GM23248 (cell line): Measurements from ENCODE around the gene SLC26A5. TPM values are rescaled to one million over a fixed set of nuclear protein-coding genes. Genes with fewer than 3 reads are reported as not detected.

ENCODE experiments used
- DNase-seq: peaks from one replicate; pipeline ENCODE4 v3.0.0-alpha.2; 2015
- H2AFZ ChIP-seq: fragments of 200-600 bp; sonication (generic); 2 replicates; pipeline ENCODE4 v1.6.1; 2016; ENCODE audit warnings: antibody characterized with exemption
- H3F3A ChIP-seq: fragments of 200-600 bp; sonication (generic); 2 replicates; pipeline ENCODE4 v1.6.1; 2016; ENCODE audit warnings: mild to moderate bottlenecking, antibody characterized with exemption, mixed run types; ENCODE audit not compliant: insufficient read depth
- H3K27ac ChIP-seq: fragments of 200-600 bp; sonication (generic); 2 replicates; pipeline ENCODE4 v1.5.1; 2016; ENCODE audit warnings: mild to moderate bottlenecking
- H3K27me3 ChIP-seq: fragments of 200-600 bp; sonication (generic); replicated peaks from 2 replicates; pipeline ENCODE4 v1.6.1; 2016; ENCODE audit warnings: mild to moderate bottlenecking; ENCODE audit not compliant: insufficient read depth
- H3K36me3 ChIP-seq: fragments of 200-600 bp; sonication (generic); 2 replicates; pipeline ENCODE4 v1.6.1; 2016; ENCODE audit warnings: low read depth, mild to moderate bottlenecking
- H3K4me1 ChIP-seq: fragments of 200-600 bp; sonication (generic); 2 replicates; pipeline ENCODE4 v1.6.1; 2016; ENCODE audit warnings: mild to moderate bottlenecking; ENCODE audit not compliant: insufficient read depth
- H3K4me2 ChIP-seq: fragments of 200-600 bp; sonication (generic); one replicate; pipeline ENCODE4 v1.6.1; 2016; ENCODE audit warnings: mild to moderate bottlenecking; ENCODE audit not compliant: unreplicated experiment
- H3K4me3 ChIP-seq: fragments of 200-600 bp; sonication (generic); 2 replicates; pipeline ENCODE4 v1.5.1; 2016; ENCODE audit warnings: mild to moderate bottlenecking
- H3K79me2 ChIP-seq: fragments of 200-600 bp; sonication (generic); 2 replicates; pipeline ENCODE4 v1.6.1; 2016; ENCODE audit warnings: mild to moderate bottlenecking; ENCODE audit not compliant: insufficient read depth
- H3K9ac ChIP-seq: fragments of 200-600 bp; sonication (generic); 2 replicates; pipeline ENCODE4 v1.6.1; 2016; ENCODE audit warnings: mild to moderate bottlenecking
- H3K9me2 ChIP-seq: fragments of 200-600 bp; sonication (generic); 2 replicates; pipeline ENCODE4 v1.6.1; 2016; ENCODE audit warnings: mixed run types, mild to moderate bottlenecking, moderate library complexity; ENCODE audit not compliant: insufficient read depth
- H3K9me3 ChIP-seq: fragments of 200-600 bp; sonication (generic); one replicate; pipeline ENCODE4 v1.6.1; 2017; ENCODE audit warnings: low read depth
- H4K20me1 ChIP-seq: fragments of 200-600 bp; sonication (generic); 2 replicates; pipeline ENCODE4 v1.6.0; 2016; ENCODE audit not compliant: insufficient read depth
- EZH2 ChIP-seq: fragments of 200-600 bp; sonication (generic); IDR thresholded peaks from 2 replicates; pipeline ENCODE4 v1.6.1; 2018; ENCODE audit warnings: antibody characterized with exemption, mild to moderate bottlenecking; ENCODE audit not compliant: insufficient read depth, poor library complexity, severe bottlenecking
- EZH2phosphoT487 ChIP-seq: fragments of 200-600 bp; sonication (generic); IDR thresholded peaks from 2 replicates; pipeline ENCODE4 v1.6.1; 2018; ENCODE audit warnings: antibody characterized with exemption, moderate library complexity, mild to moderate bottlenecking, low read depth; ENCODE audit not compliant: insufficient read depth
- WGBS, 2 experiments: methylation state at CpG; one replicate each; pipeline ENCODE4 v1.1.6; 2015 to 2017; ENCODE audit warnings: low lambda C conversion rate in 2 of 2, low coverage in 1 of 2; ENCODE audit errors: missing lambda C conversion rate in 2 of 2; 5-methylcytosine and 5-hydroxymethylcytosine counted together
- in situ Hi-C: fragments of 300-500 bp; cut with MboI; formaldehyde crosslinking; loops from 2 replicates; pipeline ENCODE4 v1.15.0; 2020
- polyA plus RNA-seq: library from polyadenylated mRNA; unstranded; fragments of >200 nt; fragmentation: Nextera tagmentation; extraction: Ambion mirVana; gene quantifications from 2 replicates; pipeline ENCODE4 v1.2.1, GENCODE V29; 2016
- total RNA-seq: library from RNA; depleted of rRNA; stranded (reverse); fragments of >200 nt; shearing (Covaris generic); gene quantifications from 2 replicates; pipeline ENCODE4 v1.2.3, GENCODE V29; 2014

Gene SLC26A5
- total and polyA plus RNA-seq, 2 experiments from 2014 or later = not detected

DNA sequence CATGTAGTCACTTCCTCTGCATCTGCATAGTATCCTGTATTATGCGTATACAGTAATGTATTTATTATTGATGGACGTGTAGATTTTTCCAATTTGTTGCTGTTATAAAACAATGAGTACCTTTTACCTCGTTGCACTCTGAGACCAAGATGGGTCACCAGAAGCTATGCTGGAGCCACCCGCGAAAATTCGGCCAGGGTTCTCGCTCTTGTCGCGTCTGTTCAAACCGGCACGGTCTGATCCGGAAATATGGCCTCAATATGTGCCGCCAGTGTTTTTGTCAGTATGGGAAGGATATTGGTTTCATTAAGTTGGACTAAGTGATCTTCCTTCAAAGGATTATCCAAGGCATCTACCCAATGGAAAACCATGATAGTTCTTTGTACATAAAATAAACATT is 97.6 kb downstream of the SLC26A5 start:
- Histone ChIP-seq H4K20me1 (0 out of 2 replicates have a peak, but pooled peaks cover 6% of the 10 kb centered on the region), H3K9me2 (no peaks in the 10 kb centered on the region), H2AFZ (no peak overlapping the region), H3K36me3 (peaks cover 7% of the 10 kb centered on the region), H3K4me2 (peak overlapping the region; percentile 95), H3K4me3 (peak overlapping the region; percentile 92), H3F3A (peaks cover 14% of the 10 kb centered on the region; the same call in 1 of the 2 replicates), H3K9me3 (no peaks in the 10 kb centered on the region), H3K27me3 (no peaks in the 10 kb centered on the region), H3K27ac (peak overlapping the region; percentile 88; the same call in 1 of the 2 replicates), H3K9ac (peak overlapping the region; percentile 98), H3K4me1 (peaks cover 37% of the 10 kb centered on the region), H3K79me2 (peaks cover 97% of the 10 kb centered on the region)
- no peak for TF ChIP-seq EZH2
- TF ChIP-seq EZH2phosphoT487 = no peak
- WGBS, 2 experiments = 7% methylated on average over 13 of the region's 13 CpGs
- in situ Hi-C loops = no loop called here
- peak; percentile 23 for DNase-seq

- TF ChIP-seq EZH2phosphoT487 = no peak
- no peak for TF ChIP-seq EZH2
- peak within 1 kb of the TSS; percentile 88 for H3K27ac ChIP-seq
- H3K36me3 ChIP-seq = peaks cover 1% of the 10 kb centered on the region
- 1 to 2% methylated on average over 25 of the region's 25 CpGs for WGBS, 2 experiments
- peaks cover 14% of the 10 kb centered on the region; the same call in 1 of the 2 replicates for H3F3A ChIP-seq
- peaks cover 41% of the 10 kb centered on the region for H3K4me1 ChIP-seq
- no peaks in the 10 kb centered on the region for H3K27me3 ChIP-seq
- H3K9ac ChIP-seq = peak within 1 kb of the TSS; percentile 98
- H2AFZ ChIP-seq = peak within 1 kb of the TSS; percentile 99
- H3K4me3 ChIP-seq = peak within 1 kb of the TSS; percentile 92
- peak within 1 kb of the TSS; percentile 95 for H3K4me2 ChIP-seq
- in situ Hi-C loops = no loop called here
- H3K9me3 ChIP-seq = no peaks in the 10 kb centered on the region
- 0 out of 2 replicates have a peak, but pooled peaks cover 6% of the 10 kb centered on the region for H4K20me1 ChIP-seq
- H3K9me2 ChIP-seq = no peaks in the 10 kb centered on the region
- DNase-seq = peak; percentile 93
- peaks cover 97% of the 10 kb centered on the region for H3K79me2 ChIP-seq
Observed at GRCh38 chr7:103347507-103348267, 98.3 kb downstream of the SLC26A5 start, which contains the start of gene PSMC2. PSMC2 (plus strand) TSS chr7:103347643; CDS start chr7:103347712, 69 bp downstream.

GRCh38 chr7:103346396-103346795 is 99.6 kb downstream of the SLC26A5 start:
- no peak overlapping the region for H3K4me3 ChIP-seq
- 0 out of 2 replicates have a peak, but pooled peaks cover 6% of the 10 kb centered on the region for H4K20me1 ChIP-seq
- no peak overlapping the region for H3K4me2 ChIP-seq
- peaks cover 97% of the 10 kb centered on the region for H3K79me2 ChIP-seq
- H3K27me3 ChIP-seq = no peaks in the 10 kb centered on the region
- no peaks in the 10 kb centered on the region for H3K9me2 ChIP-seq
- 91 to 98% methylated on average over 5 of the region's 5 CpGs for WGBS, 2 experiments
- no peak overlapping the region for H3K9ac ChIP-seq
- TF ChIP-seq EZH2 (no peak), EZH2phosphoT487 (no peak)
- peaks cover 14% of the 10 kb centered on the region; the same call in 1 of the 2 replicates for H3F3A ChIP-seq
- H3K9me3 ChIP-seq = no peaks in the 10 kb centered on the region
- DNase-seq = no peak
- in situ Hi-C loops = no loop called here
- H3K27ac ChIP-seq = no peak overlapping the region; the same call in 1 of the 2 replicates
- H3K4me1 ChIP-seq = peaks cover 46% of the 10 kb centered on the region
- peaks cover 6% of the 10 kb centered on the region for H3K36me3 ChIP-seq
- H2AFZ ChIP-seq = peak overlapping the region; percentile 99

DNA sequence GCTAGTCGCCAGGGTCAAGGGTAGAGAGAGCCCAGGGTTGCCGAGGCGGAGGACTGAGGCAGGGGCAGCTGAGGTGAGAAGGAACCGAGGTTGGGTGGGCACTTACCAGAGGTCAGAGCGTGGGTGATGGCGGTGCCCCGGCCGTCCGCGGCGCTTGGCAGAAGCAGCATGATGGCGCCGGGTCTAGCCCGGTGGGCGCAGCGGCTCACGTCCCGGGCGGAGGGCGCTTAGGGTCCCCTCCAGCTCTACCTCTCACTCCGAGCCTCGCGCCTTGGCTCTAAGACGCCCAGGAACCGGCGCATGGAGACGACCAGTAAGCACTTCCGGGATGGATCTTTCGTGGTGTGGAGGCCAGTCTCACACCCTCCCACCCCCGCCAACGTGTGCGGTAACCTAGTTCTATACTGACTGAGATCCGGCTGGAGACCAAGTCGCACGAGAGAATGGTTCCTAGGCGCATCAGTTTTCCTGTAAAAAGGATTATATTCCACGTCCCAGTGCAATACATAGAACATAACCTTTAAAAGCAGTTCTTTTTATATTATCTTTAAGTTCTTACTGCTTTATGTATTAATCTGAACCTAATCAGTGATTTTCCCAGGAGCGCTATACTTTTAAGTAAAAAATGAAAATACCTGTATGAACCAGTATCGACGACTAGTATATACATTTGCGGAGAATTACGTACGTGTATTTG is 101.4 kb downstream of the SLC26A5 start, which contains the start of gene DNAJC2:
DNAJC2 (minus strand) TSS at position 315 of the 697 bp plus-strand sequence; CDS start at position 170, 145 bp downstream.
- Histone ChIP-seq H3K4me2 (peak within 1 kb of the TSS; percentile 88), H3F3A (peaks cover 14% of the 10 kb centered on the region; the same call in 1 of the 2 replicates), H2AFZ (peak within 1 kb of the TSS; percentile 100), H3K9ac (peak within 1 kb of the TSS; percentile 97), H3K36me3 (peaks cover 21% of the 10 kb centered on the region), H3K79me2 (peaks cover 97% of the 10 kb centered on the region), H3K27me3 (no peaks in the 10 kb centered on the region), H4K20me1 (no peaks in the 10 kb centered on the region), H3K4me3 (peak within 1 kb of the TSS; percentile 98), H3K9me3 (no peaks in the 10 kb centered on the region), H3K9me2 (no peaks in the 10 kb centered on the region), H3K27ac (peak within 1 kb of the TSS; percentile 84), H3K4me1 (peaks cover 34% of the 10 kb centered on the region)
- 9 to 12% methylated on average over 29 to 39 of the region's 43 CpGs for WGBS, 2 experiments
- DNase-seq = peak; percentile 97
- in situ Hi-C loops = no loop called here
- no peak for TF ChIP-seq EZH2
- TF ChIP-seq EZH2phosphoT487 = no peak
